Measurements from ENCODE around the gene DUT. TPM values are rescaled to one million over a fixed set of nuclear protein-coding genes. Genes with fewer than 3 reads are reported as not detected.

DUT gene
- total RNA-seq, 2 experiments from 2014 or later: 527 TPM

GRCh38 chr15:48381861-48382260, 50.6 kb downstream of the DUT start:
- H3K4me1 Mint-ChIP-seq (ENCODE audit: low read depth): no peaks in the 10 kb centered on the region
- peaks cover 2% of the 10 kb centered on the region for H3K9me3 Mint-ChIP-seq
- intact Hi-C loops (cut with micrococcal nuclease): no loop called here
- H3K36me3 Mint-ChIP-seq (ENCODE audit: low read depth): no peaks in the 10 kb centered on the region
- POLR2A ChIA-PET: no interaction called here
- CTCF ChIA-PET: no interaction called here
- peaks cover 5% of the 10 kb centered on the region for H3K27me3 Mint-ChIP-seq
- DNase-seq: no peak
- H3K27ac Mint-ChIP-seq: no peak overlapping the region
- TF ChIP-seq, protein P1, sequence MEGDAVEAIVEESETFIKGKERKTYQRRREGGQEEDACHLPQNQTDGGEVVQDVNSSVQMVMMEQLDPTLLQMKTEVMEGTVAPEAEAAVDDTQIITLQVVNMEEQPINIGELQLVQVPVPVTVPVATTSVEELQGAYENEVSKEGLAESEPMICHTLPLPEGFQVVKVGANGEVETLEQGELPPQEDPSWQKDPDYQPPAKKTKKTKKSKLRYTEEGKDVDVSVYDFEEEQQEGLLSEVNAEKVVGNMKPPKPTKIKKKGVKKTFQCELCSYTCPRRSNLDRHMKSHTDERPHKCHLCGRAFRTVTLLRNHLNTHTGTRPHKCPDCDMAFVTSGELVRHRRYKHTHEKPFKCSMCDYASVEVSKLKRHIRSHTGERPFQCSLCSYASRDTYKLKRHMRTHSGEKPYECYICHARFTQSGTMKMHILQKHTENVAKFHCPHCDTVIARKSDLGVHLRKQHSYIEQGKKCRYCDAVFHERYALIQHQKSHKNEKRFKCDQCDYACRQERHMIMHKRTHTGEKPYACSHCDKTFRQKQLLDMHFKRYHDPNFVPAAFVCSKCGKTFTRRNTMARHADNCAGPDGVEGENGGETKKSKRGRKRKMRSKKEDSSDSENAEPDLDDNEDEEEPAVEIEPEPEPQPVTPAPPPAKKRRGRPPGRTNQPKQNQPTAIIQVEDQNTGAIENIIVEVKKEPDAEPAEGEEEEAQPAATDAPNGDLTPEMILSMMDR (IDR thresholded peaks at IDR 0.05): no peak
- no peak overlapping the region for H3K4me3 Mint-ChIP-seq
- ATAC-seq: no peak

DNA sequence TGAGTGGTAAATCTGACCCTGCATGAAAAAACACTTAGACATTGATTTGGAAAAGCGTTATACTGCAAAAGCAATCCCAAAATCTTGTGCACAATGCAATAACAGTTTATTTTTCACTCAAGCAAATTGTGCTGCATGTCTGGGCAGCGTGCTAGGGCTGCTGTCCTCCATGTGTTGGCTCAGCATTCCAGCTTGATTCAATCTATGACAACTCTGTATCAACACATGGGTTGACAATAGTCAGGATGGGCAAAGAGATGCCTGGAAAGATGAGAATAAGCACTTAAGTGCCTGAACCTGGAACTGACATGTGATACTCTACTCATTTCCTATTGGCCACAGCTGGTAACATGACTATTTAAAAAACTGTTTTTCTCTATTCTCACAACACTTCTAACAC, 51.8 kb downstream of the DUT start:
- no peak for ATAC-seq

GRCh38 chr15:48384616-48385015, 53.4 kb downstream of the DUT start:
- no peak for ATAC-seq

More for the DNA sequence above, 51.8 kb downstream of the DUT start:
- no peaks in the 10 kb centered on the region for H3K36me3 Mint-ChIP-seq (ENCODE audit: low read depth)
- TF ChIP-seq, protein P1 (IDR thresholded peaks at IDR 0.05): no peak
- H3K27me3 Mint-ChIP-seq: peaks cover 3% of the 10 kb centered on the region
- CTCF ChIA-PET: no interaction called here
- no peaks in the 10 kb centered on the region for H3K9me3 Mint-ChIP-seq
- no peak overlapping the region for H3K4me3 Mint-ChIP-seq
- POLR2A ChIA-PET: no interaction called here
- no peak for DNase-seq
- H3K27ac Mint-ChIP-seq: no peak overlapping the region
- intact Hi-C loops (cut with micrococcal nuclease): no loop called here
- H3K4me1 Mint-ChIP-seq (ENCODE audit: low read depth): no peaks in the 10 kb centered on the region

GRCh38 chr15:48385031-48385830, 54.0 kb downstream of the DUT start:
- POLR2A ChIA-PET: no interaction called here
- no peak for ATAC-seq

More at GRCh38 chr15:48384616-48385015, 53.4 kb downstream of the DUT start:
- no peaks in the 10 kb centered on the region for H3K9me3 Mint-ChIP-seq
- DNase-seq: no peak
- intact Hi-C loops (cut with micrococcal nuclease): no loop called here
- ChIA-PET CTCF (interaction anchor here (1.0 kb wide), 1 partner anchor 27 kb away, joined by 3 read pairs; no protein-coding TSS in a partner anchor), POLR2A (no interaction called here)
- H3K4me3 Mint-ChIP-seq: no peak overlapping the region
- TF ChIP-seq, protein P1 (IDR thresholded peaks at IDR 0.05): no peak
- H3K4me1 Mint-ChIP-seq (ENCODE audit: low read depth): no peaks in the 10 kb centered on the region
- H3K27ac Mint-ChIP-seq: no peak overlapping the region
- H3K36me3 Mint-ChIP-seq (ENCODE audit: low read depth): no peaks in the 10 kb centered on the region
- H3K27me3 Mint-ChIP-seq: peaks cover 1% of the 10 kb centered on the region

More at GRCh38 chr15:48385031-48385830, 54.0 kb downstream of the DUT start:
- Mint-ChIP-seq H3K27me3 (peaks cover 1% of the 10 kb centered on the region), H3K9me3 (no peaks in the 10 kb centered on the region), H3K27ac (no peak overlapping the region), H3K36me3 (ENCODE audit: low read depth) (no peaks in the 10 kb centered on the region), H3K4me1 (ENCODE audit: low read depth) (no peaks in the 10 kb centered on the region), H3K4me3 (no peak overlapping the region)
- intact Hi-C loops (cut with micrococcal nuclease): no loop called here
- TF ChIP-seq, protein P1 (IDR thresholded peaks at IDR 0.05): no peak
- DNase-seq: no peak
- CTCF ChIA-PET: interaction anchor here (1.0 kb wide), 1 partner anchor 27 kb away, joined by 3 read pairs; no protein-coding TSS in a partner anchor

All from activated CD8-positive, alpha-beta T cell treated with anti-CD3 and anti-CD28 coated beads for 36 hours (primary cell).